Renal pelvis (tissue), 4 donors: Measurements from ENCODE around the gene MADD. TPM values are rescaled to one million over a fixed set of nuclear protein-coding genes. Genes with fewer than 3 reads are reported as not detected.

Source experiments
- DNase-seq: peaks from one replicate; pipeline ENCODE4 v3.0.0-alpha.2; 2013
- polyA plus RNA-seq, 3 donors: library from polyadenylated mRNA; unstranded; fragments of 120-200 nt; gene quantifications; one replicate each; pipeline ENCODE4 v1.2.1, GENCODE V29; 2013; ENCODE audit not compliant: insufficient read length in 3 of 3

The MADD gene
- polyA plus RNA-seq, 3 donors, result 46.6 to 57.8 (median 54.0) TPM

DNA sequence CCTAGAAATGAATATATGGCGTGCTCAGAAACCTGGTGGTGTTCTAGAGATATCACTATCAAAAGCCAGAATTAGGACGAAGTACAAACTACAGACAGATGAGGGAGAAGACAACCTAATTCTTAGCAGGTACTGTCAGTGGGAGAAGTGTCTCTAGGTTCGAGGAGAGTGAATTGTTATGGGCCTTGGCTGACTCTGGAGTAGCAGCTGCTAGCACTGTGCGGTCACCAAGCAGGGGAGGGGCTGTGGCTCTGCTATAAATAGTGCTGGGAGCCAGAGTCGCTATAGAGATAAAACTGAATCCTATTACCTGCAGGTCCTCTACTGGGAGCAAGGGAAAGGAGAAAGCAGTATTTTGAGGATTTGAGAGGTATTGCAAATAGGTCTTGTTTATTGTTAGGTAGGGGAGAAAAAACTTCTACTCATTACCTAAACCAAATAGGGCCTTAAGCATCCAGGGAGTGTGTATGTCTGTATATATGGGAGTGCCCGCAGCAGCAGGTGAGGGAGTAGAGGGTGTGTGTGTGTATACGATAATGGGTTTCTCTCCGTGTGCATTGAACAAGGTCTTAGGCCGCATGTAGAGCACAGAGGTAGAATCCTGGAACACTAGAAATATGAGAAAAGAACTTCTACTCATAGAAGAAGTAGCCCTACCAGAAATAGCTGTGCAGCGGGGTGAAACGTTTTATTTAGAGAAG lies 2.2 kb downstream of the MADD start:
- no peak for DNase-seq

- no peak for DNase-seq
These were observed 2.8 kb downstream of the MADD start for GRCh38 chr11:47272706-47273105.

DNA sequence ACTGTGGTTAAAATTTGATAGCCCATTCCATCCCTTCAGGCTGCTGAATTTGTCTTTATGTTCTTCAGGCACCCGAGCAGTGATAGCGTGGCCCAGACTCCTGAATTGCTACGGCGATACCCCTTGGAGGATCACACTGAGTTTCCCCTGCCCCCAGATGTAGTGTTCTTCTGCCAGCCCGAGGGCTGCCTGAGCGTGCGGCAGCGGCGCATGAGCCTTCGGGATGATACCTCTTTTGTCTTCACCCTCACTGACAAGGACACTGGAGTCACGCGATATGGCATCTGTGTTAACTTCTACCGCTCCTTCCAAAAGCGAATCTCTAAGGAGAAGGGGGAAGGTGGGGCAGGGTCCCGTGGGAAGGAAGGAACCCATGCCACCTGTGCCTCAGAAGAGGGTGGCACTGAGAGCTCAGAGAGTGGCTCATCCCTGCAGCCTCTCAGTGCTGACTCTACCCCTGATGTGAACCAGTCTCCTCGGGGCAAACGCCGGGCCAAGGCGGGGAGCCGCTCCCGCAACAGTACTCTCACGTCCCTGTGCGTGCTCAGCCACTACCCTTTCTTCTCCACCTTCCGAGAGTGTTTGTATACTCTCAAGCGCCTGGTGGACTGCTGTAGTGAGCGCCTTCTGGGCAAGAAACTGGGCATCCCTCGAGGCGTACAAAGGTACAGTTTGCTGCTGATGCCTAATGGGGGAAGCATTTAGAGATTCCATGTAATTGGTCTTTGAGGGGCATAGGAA lies 4.7 kb downstream of the MADD start:
- no peak for DNase-seq

DNA sequence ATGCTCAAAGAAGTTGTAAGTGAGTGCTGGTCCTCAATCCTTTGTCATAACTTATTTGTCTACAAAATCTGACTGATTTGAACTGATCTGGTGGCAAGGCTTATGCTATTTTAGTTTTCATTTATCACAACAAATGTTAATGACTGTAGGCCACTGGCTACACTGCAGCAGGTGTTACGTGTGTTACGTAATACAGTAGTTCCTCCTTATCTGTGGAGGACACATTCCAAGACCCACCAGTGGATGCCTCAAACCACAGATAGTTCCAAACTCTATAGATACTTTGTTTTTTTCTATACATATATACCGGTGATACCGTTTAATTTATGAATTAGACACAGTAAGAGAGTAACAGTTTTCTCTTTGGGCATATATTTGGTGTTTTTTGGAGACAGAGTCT lies 7.0 kb downstream of the MADD start:
- DNase-seq, result no peak

DNA sequence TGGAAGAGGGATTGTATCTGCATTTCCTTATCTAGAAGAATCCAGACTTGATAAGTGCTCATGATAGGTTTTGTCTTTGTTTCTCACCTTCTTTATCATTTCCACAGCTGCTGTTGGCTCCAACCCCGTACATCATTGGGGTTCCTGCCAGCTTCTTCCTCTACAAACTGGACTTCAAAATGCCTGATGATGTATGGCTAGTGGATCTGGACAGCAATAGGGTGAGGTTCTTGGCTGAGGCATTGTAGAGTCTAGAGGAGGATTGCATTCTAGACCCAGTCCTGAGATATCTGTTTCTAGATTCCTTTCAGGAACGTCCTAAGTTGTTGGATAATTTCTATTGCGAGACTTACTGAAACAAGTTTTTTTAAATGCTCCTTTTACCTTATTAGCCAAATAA lies 8.1 kb downstream of the MADD start:
- DNase-seq, result no peak

DNA sequence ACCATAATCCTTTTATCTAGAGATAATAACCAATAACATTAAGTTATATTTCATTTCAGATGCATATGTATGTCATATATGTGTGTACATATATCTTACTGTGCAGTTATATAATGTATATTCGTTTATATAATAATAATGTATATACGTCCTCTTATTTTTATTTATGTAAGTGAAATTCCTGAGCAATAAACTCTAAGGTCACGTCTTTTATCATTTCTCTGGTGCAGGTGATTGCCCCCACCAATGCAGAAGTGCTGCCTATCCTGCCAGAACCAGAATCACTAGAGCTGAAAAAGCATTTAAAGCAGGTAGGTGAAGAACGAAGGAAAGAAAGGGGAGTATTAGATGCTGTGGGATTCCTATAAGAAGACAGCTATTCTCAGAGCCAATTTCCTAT lies 8.8 kb downstream of the MADD start:
- DNase-seq, result no peak

- no peak for DNase-seq
These were observed 10.2 kb downstream of the MADD start for GRCh38 chr11:47280099-47280498.

- no peak for DNase-seq
These were observed 10.9 kb downstream of the MADD start for GRCh38 chr11:47280860-47281259.

- DNase-seq, result no peak
These were observed 12.5 kb downstream of the MADD start for GRCh38 chr11:47282462-47282861.

DNA sequence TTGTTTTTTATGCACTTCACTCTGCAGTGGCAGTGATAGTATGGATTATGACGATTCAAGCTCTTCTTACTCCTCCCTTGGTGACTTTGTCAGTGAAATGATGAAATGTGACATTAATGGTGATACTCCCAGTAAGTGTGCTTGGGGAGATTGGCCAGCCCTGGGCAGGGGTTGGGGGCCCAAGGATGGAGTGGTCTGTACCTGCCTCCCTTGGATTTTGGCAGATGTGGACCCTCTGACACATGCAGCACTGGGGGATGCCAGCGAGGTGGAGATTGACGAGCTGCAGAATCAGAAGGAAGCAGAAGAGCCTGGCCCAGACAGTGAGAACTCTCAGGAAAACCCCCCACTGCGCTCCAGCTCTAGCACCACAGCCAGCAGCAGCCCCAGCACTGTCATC lies 14.2 kb downstream of the MADD start:
- DNase-seq, result no peak

DNA sequence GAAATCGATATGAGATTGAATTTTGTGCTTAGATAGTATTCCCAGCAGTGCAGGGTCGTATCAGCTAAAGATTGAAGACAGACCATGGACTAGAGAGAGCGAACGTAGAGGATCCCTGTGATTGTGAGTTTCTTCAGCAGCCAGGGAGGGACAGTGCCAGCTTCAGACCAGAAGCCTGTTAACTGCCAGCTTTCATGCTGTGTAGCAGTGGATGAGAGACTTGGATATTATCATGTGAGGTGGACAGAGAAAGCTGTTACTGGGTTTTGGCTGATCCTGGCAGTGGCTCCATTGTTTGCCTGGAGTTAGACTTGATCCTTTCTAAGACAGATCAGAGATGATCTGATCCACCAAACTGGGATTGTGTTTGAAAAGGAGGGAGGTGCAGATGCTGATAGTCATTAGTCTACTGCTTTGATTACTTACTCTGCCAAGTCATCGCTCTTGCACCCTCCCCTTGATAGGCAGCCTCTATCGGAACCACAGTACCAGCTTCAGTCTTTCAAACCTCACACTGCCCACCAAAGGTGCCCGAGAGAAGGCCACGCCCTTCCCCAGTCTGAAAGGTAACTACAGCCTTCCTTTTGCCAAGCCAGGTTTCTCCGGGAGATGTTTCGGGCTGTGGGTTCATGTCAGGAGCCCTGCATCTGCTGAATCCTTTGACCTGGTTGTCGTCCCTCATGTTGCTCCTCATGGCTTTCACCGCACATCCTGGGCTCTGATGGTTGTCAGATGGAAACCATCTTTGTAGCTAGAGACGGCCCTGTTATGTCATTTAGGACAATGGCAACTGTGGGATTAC lies 16.2 kb downstream of the MADD start:
- DNase-seq, result no peak

GRCh38 chr11:47288066-47288465 lies 18.1 kb downstream of the MADD start:
- no peak for DNase-seq

DNA sequence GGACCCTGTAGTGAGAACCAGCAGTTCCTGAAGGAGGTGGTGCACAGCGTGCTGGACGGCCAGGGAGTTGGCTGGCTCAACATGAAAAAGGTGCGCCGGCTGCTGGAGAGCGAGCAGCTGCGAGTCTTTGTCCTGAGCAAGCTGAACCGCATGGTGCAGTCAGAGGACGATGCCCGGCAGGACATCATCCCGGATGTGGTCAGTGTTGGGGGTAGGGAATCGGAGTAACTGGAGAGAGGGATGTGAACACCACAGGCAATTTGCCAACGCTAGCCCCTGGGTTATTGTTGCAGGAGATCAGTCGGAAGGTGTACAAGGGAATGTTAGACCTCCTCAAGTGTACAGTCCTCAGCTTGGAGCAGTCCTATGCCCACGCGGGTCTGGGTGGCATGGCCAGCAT lies 19.9 kb downstream of the MADD start:
- DNase-seq, result no peak

GRCh38 chr11:47295385-47295784 lies 25.5 kb downstream of the MADD start:
- DNase-seq, result no peak

DNA sequence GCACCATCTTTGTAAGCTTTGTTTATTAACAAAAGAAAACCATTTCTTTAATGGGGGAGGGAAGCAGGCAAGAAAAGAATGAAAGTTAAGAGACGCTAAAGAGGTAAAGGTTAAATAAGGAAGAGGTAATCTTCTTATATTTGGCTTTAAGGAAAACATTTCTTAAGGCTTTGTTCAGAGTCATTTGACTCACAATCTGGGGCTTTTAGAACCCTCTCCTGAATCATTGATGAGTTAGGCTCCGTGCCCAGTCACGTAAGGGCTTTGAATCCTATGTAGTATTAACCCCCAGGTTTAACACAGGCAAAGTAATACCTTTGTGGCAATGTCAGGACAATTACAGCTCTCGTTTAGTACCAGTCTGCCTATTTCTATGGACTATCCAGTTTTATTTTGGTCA lies 26.1 kb downstream of the MADD start:
- no peak for DNase-seq

DNA sequence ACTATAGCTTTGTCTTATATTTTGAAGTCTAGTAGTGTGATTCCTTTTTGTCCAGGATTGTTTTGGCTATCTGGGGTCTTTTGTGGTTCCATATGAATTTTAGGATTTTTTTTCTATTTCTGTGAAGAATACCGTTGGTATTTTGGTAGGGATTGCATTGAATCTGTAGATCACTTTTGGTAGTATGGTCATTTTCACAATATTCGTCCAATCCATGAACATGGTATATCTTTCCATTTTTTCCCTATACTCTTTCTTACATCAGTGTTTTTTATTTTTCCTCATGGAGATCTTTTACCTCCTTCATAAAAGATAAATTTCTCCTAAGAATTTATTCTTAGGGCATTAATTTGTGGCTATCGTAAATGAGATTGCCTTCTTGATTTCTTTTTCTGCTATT lies 29.1 kb downstream of the MADD start:
- no peak for DNase-seq

DNA sequence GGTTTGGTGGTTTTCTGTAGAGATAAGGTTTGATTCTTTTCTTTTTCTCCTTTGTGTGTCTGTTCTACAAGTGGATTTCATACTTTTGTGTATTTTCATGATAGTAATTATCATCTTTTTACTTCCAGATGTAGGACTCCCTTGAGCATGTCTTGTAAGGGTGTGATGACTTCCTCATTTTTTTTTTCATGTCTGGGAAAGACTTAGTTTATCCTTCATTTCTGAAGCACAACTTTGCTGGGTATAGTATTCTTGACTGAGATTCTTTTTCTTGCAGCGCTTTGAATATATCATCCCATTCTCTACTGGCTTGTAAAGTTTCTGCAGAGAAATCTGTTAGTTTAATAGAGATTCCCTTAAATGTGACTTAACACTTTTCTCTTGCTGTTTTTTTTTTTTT lies 32.9 kb downstream of the MADD start:
- DNase-seq, result no peak

- no peak for DNase-seq
These were observed 36.0 kb downstream of the MADD start for GRCh38 chr11:47305734-47306483.

GRCh38 chr11:47306484-47306844 lies 36.5 kb downstream of the MADD start:
- no peak for DNase-seq

GRCh38 chr11:47308050-47308823 lies 38.3 kb downstream of the MADD start:
- no peak for DNase-seq

- no peak for DNase-seq
These were observed 45.1 kb downstream of the MADD start for GRCh38 chr11:47314992-47315391.
